Measurements from ENCODE around the gene WDR47.

DNA sequence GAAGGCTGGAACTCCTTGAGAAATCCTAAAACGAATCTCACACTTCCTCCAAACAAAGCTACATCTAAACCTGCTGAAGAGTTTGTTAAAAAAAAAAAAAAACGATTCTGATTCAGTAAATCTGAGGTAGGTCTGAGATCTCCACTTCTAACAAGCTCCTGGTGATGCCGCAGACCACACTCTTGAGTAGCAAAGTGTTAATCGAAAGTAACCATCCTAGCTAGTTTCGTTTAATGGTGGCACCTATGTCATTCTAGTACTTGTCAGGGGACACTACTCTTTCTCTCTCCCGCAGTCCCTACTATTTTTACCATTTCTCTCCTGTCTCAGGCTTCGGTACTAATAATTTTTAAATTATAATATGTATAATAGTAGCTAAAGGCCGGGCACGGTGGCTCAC is 80.7 kb downstream of the WDR47 start:
- TF ChIP-seq EGR1 (IDR thresholded peaks at IDR 0.05), result no peak
- TF ChIP-seq, protein P1, sequence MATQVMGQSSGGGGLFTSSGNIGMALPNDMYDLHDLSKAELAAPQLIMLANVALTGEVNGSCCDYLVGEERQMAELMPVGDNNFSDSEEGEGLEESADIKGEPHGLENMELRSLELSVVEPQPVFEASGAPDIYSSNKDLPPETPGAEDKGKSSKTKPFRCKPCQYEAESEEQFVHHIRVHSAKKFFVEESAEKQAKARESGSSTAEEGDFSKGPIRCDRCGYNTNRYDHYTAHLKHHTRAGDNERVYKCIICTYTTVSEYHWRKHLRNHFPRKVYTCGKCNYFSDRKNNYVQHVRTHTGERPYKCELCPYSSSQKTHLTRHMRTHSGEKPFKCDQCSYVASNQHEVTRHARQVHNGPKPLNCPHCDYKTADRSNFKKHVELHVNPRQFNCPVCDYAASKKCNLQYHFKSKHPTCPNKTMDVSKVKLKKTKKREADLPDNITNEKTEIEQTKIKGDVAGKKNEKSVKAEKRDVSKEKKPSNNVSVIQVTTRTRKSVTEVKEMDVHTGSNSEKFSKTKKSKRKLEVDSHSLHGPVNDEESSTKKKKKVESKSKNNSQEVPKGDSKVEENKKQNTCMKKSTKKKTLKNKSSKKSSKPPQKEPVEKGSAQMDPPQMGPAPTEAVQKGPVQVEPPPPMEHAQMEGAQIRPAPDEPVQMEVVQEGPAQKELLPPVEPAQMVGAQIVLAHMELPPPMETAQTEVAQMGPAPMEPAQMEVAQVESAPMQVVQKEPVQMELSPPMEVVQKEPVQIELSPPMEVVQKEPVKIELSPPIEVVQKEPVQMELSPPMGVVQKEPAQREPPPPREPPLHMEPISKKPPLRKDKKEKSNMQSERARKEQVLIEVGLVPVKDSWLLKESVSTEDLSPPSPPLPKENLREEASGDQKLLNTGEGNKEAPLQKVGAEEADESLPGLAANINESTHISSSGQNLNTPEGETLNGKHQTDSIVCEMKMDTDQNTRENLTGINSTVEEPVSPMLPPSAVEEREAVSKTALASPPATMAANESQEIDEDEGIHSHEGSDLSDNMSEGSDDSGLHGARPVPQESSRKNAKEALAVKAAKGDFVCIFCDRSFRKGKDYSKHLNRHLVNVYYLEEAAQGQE (IDR thresholded peaks at IDR 0.05; ENCODE audit: low read depth), result no peak
- TF ChIP-seq CREB1 (IDR thresholded peaks at IDR 0.05; ENCODE audit: low read depth), result no peak
- TF ChIP-seq RAD21 (IDR thresholded peaks at IDR 0.05; ENCODE audit: low read depth), result no peak
- TF ChIP-seq TAF1 (IDR thresholded peaks at IDR 0.05; ENCODE audit: low read depth), result no peak
- TF ChIP-seq ZBTB7A (IDR thresholded peaks at IDR 0.05; ENCODE audit: low read depth), result no peak
- no peak for TF ChIP-seq EP300 (IDR thresholded peaks at IDR 0.05; ENCODE audit: borderline replicate concordance)
- no peak for TF ChIP-seq CEBPB (IDR thresholded peaks at IDR 0.05)
